HepG2 (cell line): Measurements from ENCODE around the gene TRIM25. TPM values are rescaled to one million over a fixed set of nuclear protein-coding genes. Genes with fewer than 3 reads are reported as not detected.

Experiments
- AHDC1 ChIP-seq: sonication (generic); formaldehyde crosslinking; IDR thresholded peaks from 2 replicates; pipeline ENCODE4 v1.5.1; 2020; ENCODE audit warnings: mild to moderate bottlenecking, missing genetic modification reagents, borderline replicate concordance
- ETV5 ChIP-seq: IDR thresholded peaks from 2 replicates; pipeline ENCODE4 v1.6.1; 2018; ENCODE audit warnings: missing biosample characterization, missing genetic modification reagents, inconsistent platforms, borderline replicate concordance
- GLMP ChIP-seq: sonication (generic); formaldehyde crosslinking; IDR thresholded peaks from 2 replicates; pipeline ENCODE4 v1.9.0; 2021; ENCODE audit warnings: missing genetic modification reagents, mild to moderate bottlenecking, borderline replicate concordance
- HDAC2 ChIP-seq: sonication (generic); formaldehyde crosslinking; IDR thresholded peaks from 2 replicates; pipeline ENCODE4 v1.4.0; 2020; ENCODE audit warnings: missing genetic modification reagents
- KMT2A ChIP-seq: sonication (generic); formaldehyde crosslinking; IDR thresholded peaks from 2 replicates; pipeline ENCODE4 v1.4.0; 2020; ENCODE audit warnings: missing genetic modification reagents
- NFYB ChIP-seq: sonication (generic); formaldehyde crosslinking; IDR thresholded peaks from 2 replicates; pipeline ENCODE4 v1.4.0; 2020; ENCODE audit warnings: missing genetic modification reagents
- PHF21A ChIP-seq: sonication (generic); formaldehyde crosslinking; IDR thresholded peaks from 2 replicates; pipeline ENCODE4 v1.5.0; 2020; ENCODE audit warnings: mild to moderate bottlenecking, missing genetic modification reagents
- SALL1 ChIP-seq: sonication (generic); formaldehyde crosslinking; IDR thresholded peaks from 2 replicates; pipeline ENCODE4 v1.8.0; 2022; ENCODE audit warnings: mild to moderate bottlenecking, missing genetic modification reagents
- SOX13 ChIP-seq, 3 experiments: fragments of 450-650 bp in 1 of 3; sonication (generic) in 1 of 3; formaldehyde crosslinking in 1 of 3; IDR thresholded peaks in 2 of 3; conservative IDR thresholded peaks in 1 of 3; 2 replicates each; pipeline versions ENCODE4 v1.5.0 to v1.6.1; 2016 to 2020; ENCODE audit warnings: antibody characterized with exemption in 1 of 3, mild to moderate bottlenecking in 1 of 3, missing compliant biosample characterization in 1 of 3, missing genetic modification reagents in 1 of 3, moderate library complexity in 1 of 3
- ZNF101 ChIP-seq: sonication (generic); formaldehyde crosslinking; IDR thresholded peaks from 2 replicates; pipeline ENCODE4 v1.4.0; 2020; ENCODE audit warnings: mild to moderate bottlenecking, low read depth, missing genetic modification reagents, borderline replicate concordance
- ZNF160 ChIP-seq: sonication (generic); formaldehyde crosslinking; IDR thresholded peaks from 2 replicates; pipeline ENCODE4 v1.8.0; 2022; ENCODE audit warnings: mild to moderate bottlenecking, inconsistent platforms, missing genetic modification reagents
- ZNF383 ChIP-seq: sonication (generic); formaldehyde crosslinking; IDR thresholded peaks from 2 replicates; pipeline ENCODE4 v1.4.0; 2020; ENCODE audit warnings: missing genetic modification reagents, mild to moderate bottlenecking, borderline replicate concordance
- ZNF431 ChIP-seq: sonication (generic); formaldehyde crosslinking; IDR thresholded peaks from 2 replicates; pipeline ENCODE4 v1.9.0; 2022; ENCODE audit warnings: missing genetic modification reagents, low read depth, mild to moderate bottlenecking, borderline replicate concordance
- ZNF512 ChIP-seq: sonication (generic); formaldehyde crosslinking; IDR thresholded peaks from 2 replicates; pipeline ENCODE4 v1.4.0; 2020; ENCODE audit warnings: mild to moderate bottlenecking, missing genetic modification reagents
- ZNF605 ChIP-seq: sonication (generic); formaldehyde crosslinking; IDR thresholded peaks from 2 replicates; pipeline ENCODE4 v1.8.0; 2022; ENCODE audit warnings: mild to moderate bottlenecking, missing genetic modification reagents
- ZNF619 ChIP-seq: sonication (generic); formaldehyde crosslinking; IDR thresholded peaks from 2 replicates; pipeline ENCODE4 v1.4.0; 2020; ENCODE audit warnings: mild to moderate bottlenecking, missing genetic modification reagents
- ZNF674 ChIP-seq: sonication (generic); formaldehyde crosslinking; IDR thresholded peaks from 2 replicates; pipeline ENCODE4 v1.5.0; 2020; ENCODE audit warnings: low read depth, mild to moderate bottlenecking, missing genetic modification reagents
- polyA plus RNA-seq, 8 experiments: library from polyadenylated mRNA; depleted of rRNA in 3 of 8; stranded (reverse) in 7 of 8; unstranded in 1 of 8; fragments of >200 nt; fragmentation: Illumina TruSeq in 4 of 8; extraction: Trizol in 4 of 8; gene quantifications; 2 replicates each; pipeline versions ENCODE4 v1.2.1 to v1.2.3, GENCODE V29; 2011 to 2016; ENCODE audit warnings: low read depth in 4 of 8, missing spikeins in 1 of 8, mixed read lengths in 1 of 8; ENCODE audit not compliant: insufficient read depth in 1 of 8
- total RNA-seq, 5 experiments: library from RNA; depleted of rRNA; stranded (reverse); fragments of >200 nt; fragmentation: Illumina TruSeq; extraction: Trizol; gene quantifications; 2 replicates each; pipeline ENCODE4 v1.2.3, GENCODE V29; 2016; ENCODE audit warnings: low read depth in 1 of 5
- TF ChIP-seq, protein P1 (sequence below): sonication (generic); formaldehyde crosslinking; IDR thresholded peaks from 2 replicates; pipeline ENCODE4 v1.8.0; 2022; ENCODE audit warnings: mild to moderate bottlenecking, missing genetic modification reagents

The TRIM25 gene
- total and polyA plus RNA-seq, 2 of the 13 experiments (the other 11 are each of a cell fraction or from before 2014, with no cell fraction given) = 30.8 to 42.2 TPM

DNA sequence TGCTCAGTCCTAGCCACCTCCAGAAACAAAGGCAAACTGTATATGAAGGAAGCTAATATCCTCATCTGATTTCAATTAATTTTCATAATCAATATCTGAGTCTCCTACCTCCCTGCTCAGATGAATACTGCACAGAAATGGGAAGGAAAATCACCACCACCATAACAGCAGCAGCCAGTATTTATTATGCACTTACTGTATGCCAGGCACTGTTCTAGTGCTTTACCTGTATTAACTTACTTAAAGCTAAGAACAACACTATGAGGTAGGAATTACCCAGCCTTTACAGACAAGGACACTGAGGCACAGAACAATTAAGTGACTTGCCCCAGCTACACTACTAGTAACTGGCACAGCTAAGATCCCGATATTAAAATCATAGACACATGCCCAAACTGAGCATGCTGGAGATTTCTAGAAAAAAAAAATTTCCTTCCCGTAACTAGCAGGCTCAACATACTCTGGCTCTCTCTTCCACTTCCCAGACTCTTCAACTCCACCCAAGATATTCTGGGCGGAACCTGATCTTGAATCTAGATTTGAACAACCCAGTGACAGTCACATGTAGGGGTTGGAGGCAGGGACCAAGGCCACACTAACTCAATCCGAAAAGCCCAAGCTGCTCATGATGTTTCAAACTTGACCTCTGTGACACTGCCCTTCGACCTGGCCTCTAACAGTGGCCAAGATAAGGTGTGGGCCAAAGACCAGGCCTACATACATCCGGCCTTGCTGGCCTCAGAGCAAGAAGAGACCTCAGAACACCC, 3.9 kb downstream of the TRIM25 start (continued):
- no peak for TF ChIP-seq SOX13 (IDR thresholded peaks at IDR 0.05)
- TF ChIP-seq SOX13 (CRISPR knock-in tag; conservative IDR thresholded peaks at IDR 0.05 in 1 of 2, IDR thresholded peaks at IDR 0.05 in 1 of 2) = peak in 1 of 2 experiments; percentile 59; a peak in 2 of 4 replicates
- TF ChIP-seq ZNF512 (CRISPR knock-in tag) = no peak
- peak; percentile 86 for TF ChIP-seq SALL1 (CRISPR knock-in tag)
- TF ChIP-seq AHDC1 (CRISPR knock-in tag) = 0 out of 2 replicates have a peak, but pooled peaks have one; percentile 36
- TF ChIP-seq NFYB (CRISPR knock-in tag) = no peak
- no peak for TF ChIP-seq ZNF674 (CRISPR knock-in tag)
- TF ChIP-seq ZNF101 = no peak
- TF ChIP-seq, protein P1, sequence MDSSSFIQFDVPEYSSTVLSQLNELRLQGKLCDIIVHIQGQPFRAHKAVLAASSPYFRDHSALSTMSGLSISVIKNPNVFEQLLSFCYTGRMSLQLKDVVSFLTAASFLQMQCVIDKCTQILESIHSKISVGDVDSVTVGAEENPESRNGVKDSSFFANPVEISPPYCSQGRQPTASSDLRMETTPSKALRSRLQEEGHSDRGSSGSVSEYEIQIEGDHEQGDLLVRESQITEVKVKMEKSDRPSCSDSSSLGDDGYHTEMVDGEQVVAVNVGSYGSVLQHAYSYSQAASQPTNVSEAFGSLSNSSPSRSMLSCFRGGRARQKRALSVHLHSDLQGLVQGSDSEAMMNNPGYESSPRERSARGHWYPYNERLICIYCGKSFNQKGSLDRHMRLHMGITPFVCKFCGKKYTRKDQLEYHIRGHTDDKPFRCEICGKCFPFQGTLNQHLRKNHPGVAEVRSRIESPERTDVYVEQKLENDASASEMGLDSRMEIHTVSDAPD (CRISPR knock-in tag) = no peak
- peak; percentile 71; the same call in 1 of the 2 replicates for TF ChIP-seq PHF21A
- 0 out of 2 replicates have a peak, but pooled peaks have one; percentile 38 for TF ChIP-seq ZNF619 (CRISPR knock-in tag)
- TF ChIP-seq ZNF605 (CRISPR knock-in tag) = peak; percentile 15; the same call in 1 of the 2 replicates
- no peak for TF ChIP-seq ZNF383 (CRISPR knock-in tag)
- peak; percentile 90 for TF ChIP-seq ETV5
- TF ChIP-seq ZNF431 = no peak
- peak; percentile 20; the same call in 1 of the 2 replicates for TF ChIP-seq KMT2A
- peak; percentile 78; the same call in 1 of the 2 replicates for TF ChIP-seq HDAC2 (CRISPR knock-in tag)
- TF ChIP-seq ZNF160 (CRISPR knock-in tag) = 0 out of 2 replicates have a peak, but pooled peaks have one; percentile 32
- no peak for TF ChIP-seq GLMP (CRISPR knock-in tag)
